Tibial nerve (tissue), 4 donors: ENCODE results near the gene ZSCAN12. TPM values are rescaled to one million over a fixed set of nuclear protein-coding genes. Genes with fewer than 3 reads are reported as not detected.
"Not testable (repeated sequence)": the region's sequence is repeated elsewhere in the genome, so short reads cannot be mapped to it uniquely, and the experiment has no call there.

Source experiments
- DNase-seq, 2 donors: peaks; one replicate each; pipeline ENCODE4 v3.0.0-alpha.2; 2019; ENCODE audit warnings: low spot score in 2 of 2
- H3K27ac ChIP-seq, 4 donors: fragments of 200-600 bp; sonication (generic) in 3 of 4; one replicate each; pipeline ENCODE4 v1.5.1; 2017 to 2019; ENCODE audit warnings: mild to moderate bottlenecking in 1 of 4
- H3K27me3 ChIP-seq, 2 donors: fragments of 200-600 bp; sonication (generic) in 1 of 2; one replicate each; pipeline versions ENCODE4 v1.5.1 to v1.6.0; 2017 to 2019
- H3K36me3 ChIP-seq, 3 donors: fragments of 200-600 bp; sonication (generic); one replicate each; pipeline ENCODE4 v1.5.1; 2018 to 2019
- H3K4me1 ChIP-seq, 4 donors: fragments of 200-600 bp; sonication (generic) in 3 of 4; one replicate each; pipeline ENCODE4 v1.5.1; 2017 to 2019
- H3K4me3 ChIP-seq, 4 donors: fragments of 200-600 bp; sonication (generic) in 3 of 4; one replicate each; pipeline ENCODE4 v1.5.1; 2017 to 2019; ENCODE audit warnings: mild to moderate bottlenecking in 1 of 4, moderate library complexity in 1 of 4
- H3K9me3 ChIP-seq, 4 donors: fragments of 200-600 bp; sonication (generic) in 3 of 4; one replicate each; pipeline ENCODE4 v1.5.1; 2017 to 2019
- EP300 ChIP-seq, 2 donors: sonication (generic); formaldehyde crosslinking; IDR thresholded peaks; one replicate each; pipeline ENCODE4 v1.6.1; 2017; ENCODE audit warnings: antibody characterized with exemption in 2 of 2, mild to moderate bottlenecking in 1 of 2
- POLR2A ChIP-seq, 2 donors: fragments of 450-650 bp; IDR thresholded peaks; one replicate each; pipeline ENCODE4 v1.6.1; 2017; ENCODE audit warnings: antibody characterized with exemption in 2 of 2, mild to moderate bottlenecking in 2 of 2, moderate library complexity in 2 of 2
- WGBS, 2 donors: methylation state at CpG; one replicate each; pipeline ENCODE4 v1.1.5; 2018; 5-methylcytosine and 5-hydroxymethylcytosine counted together
- total RNA-seq, 4 donors: library from RNA; depleted of rRNA; stranded (reverse); fragments of >200 nt; gene quantifications; one replicate each; pipeline ENCODE4 v1.1.0, GENCODE V29; 2016
- TF ChIP-seq, protein P1 (sequence below), 5 experiments: fragments of 200-600 bp in 3 of 5; fragments of 450-650 bp in 2 of 5; sonication (generic) in 3 of 5; IDR thresholded peaks; one replicate each; pipeline ENCODE4 v1.5.1; 2016 to 2019; ENCODE audit warnings: antibody characterized with exemption in 5 of 5, mild to moderate bottlenecking in 3 of 5, moderate library complexity in 2 of 5

Gene ZSCAN12
- total RNA-seq, 4 donors from 2014 or later, result 4.7 to 7.8 (median 7.2) TPM

DNA sequence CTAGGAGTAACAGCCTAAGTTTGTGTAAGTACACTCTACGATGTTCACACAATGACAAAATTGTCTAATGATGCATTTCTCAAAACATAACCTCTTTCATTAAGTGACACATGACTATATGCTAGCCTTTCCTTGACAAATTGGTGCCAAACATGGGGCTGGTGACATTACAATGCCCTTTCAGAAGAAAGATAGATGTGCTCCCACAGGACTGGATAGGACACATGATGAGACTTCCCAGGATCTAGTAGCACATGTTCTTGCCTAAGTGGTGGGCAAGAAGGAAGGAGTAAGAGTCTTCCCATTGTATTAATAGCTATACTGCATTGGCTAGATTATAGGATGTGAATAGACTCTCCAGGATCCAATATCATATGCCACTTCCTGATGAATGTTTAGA is 28.3 kb downstream of the ZSCAN12 start:
- no peak for DNase-seq
- H3K27me3 ChIP-seq, result no peaks in the 10 kb centered on the region

DNA sequence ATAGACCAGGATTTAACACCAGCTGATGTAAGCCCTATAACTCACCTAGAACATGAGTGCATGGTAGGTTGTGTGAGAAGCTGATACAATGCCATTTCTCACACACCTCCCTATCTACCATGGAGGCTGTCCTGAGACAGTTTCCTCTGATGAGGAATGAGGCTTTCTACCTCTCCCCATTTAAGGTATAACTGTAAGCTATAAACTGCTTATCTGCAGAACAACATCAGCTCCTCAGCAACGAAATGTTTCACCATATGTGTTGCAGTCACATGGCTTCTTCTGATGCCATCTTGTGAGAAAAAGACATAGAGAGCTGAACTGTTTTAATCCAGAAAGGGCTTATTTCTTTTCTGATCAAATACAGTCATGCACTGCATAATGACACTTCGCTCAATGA is 29.1 kb downstream of the ZSCAN12 start:
- H3K4me1 ChIP-seq, result no peaks in the 10 kb centered on the region
- DNase-seq, result no peak
- H3K36me3 ChIP-seq, result peaks cover 0 to 47% (median 6%) of the 10 kb centered on the region in 3 donors
- H3K4me3 ChIP-seq, result no peak overlapping the region
- H3K9me3 ChIP-seq, result no peaks in the 10 kb centered on the region
- TF ChIP-seq POLR2A (IDR thresholded peaks at IDR 0.05) (no peak), EP300 (IDR thresholded peaks at IDR 0.05) (no peak)
- TF ChIP-seq, protein P1, sequence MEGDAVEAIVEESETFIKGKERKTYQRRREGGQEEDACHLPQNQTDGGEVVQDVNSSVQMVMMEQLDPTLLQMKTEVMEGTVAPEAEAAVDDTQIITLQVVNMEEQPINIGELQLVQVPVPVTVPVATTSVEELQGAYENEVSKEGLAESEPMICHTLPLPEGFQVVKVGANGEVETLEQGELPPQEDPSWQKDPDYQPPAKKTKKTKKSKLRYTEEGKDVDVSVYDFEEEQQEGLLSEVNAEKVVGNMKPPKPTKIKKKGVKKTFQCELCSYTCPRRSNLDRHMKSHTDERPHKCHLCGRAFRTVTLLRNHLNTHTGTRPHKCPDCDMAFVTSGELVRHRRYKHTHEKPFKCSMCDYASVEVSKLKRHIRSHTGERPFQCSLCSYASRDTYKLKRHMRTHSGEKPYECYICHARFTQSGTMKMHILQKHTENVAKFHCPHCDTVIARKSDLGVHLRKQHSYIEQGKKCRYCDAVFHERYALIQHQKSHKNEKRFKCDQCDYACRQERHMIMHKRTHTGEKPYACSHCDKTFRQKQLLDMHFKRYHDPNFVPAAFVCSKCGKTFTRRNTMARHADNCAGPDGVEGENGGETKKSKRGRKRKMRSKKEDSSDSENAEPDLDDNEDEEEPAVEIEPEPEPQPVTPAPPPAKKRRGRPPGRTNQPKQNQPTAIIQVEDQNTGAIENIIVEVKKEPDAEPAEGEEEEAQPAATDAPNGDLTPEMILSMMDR (IDR thresholded peaks at IDR 0.05), result no peak
- WGBS, 2 donors, result 65 to 77% methylated on average over 2 of the region's 2 CpGs
- H3K27ac ChIP-seq, result no peak overlapping the region
- no peaks in the 10 kb centered on the region for H3K27me3 ChIP-seq

More for the DNA sequence above, 28.3 kb downstream of the ZSCAN12 start:
- H3K4me1 ChIP-seq, result no peaks in the 10 kb centered on the region
- TF ChIP-seq EP300 (IDR thresholded peaks at IDR 0.05), result no peak
- no peak for TF ChIP-seq POLR2A (IDR thresholded peaks at IDR 0.05)
- TF ChIP-seq, protein P1 (IDR thresholded peaks at IDR 0.05), result no peak
- H3K4me3 ChIP-seq, result no peak overlapping the region
- WGBS, 2 donors, result 69 to 71% methylated on average over 1 of the region's 1 CpG
- no peak overlapping the region for H3K27ac ChIP-seq
- H3K9me3 ChIP-seq, result no peaks in the 10 kb centered on the region
- H3K36me3 ChIP-seq, result peaks cover 0 to 39% (median 0%) of the 10 kb centered on the region in 3 donors

DNA sequence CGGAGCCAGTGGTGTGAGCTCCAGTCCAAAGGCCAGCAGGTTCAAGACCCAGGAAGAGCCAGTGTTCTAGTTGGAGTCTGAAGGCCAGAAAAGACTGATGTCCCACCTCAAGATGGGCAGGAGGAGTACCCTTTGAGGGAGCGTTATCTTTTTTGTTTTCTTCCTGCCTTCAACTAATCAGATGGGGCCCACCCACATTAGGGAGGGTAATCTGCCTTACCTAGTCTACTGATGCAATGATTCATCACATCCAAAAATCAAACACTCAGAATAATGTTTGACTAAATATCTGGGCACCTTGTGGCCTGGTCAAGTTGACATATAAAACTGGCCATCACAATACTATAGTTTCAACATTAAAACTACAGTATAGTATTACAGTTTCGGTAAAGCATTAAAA is 30.1 kb downstream of the ZSCAN12 start:
- 92 to 99% methylated on average over 3 of the region's 3 CpGs for WGBS, 2 donors
- Histone ChIP-seq H3K27me3 (no peaks in the 10 kb centered on the region), H3K36me3 (peaks cover 0 to 57% (median 6%) of the 10 kb centered on the region in 3 donors), H3K4me1 (no peaks in the 10 kb centered on the region), H3K9me3 (no peaks in the 10 kb centered on the region), H3K4me3 (no peak overlapping the region), H3K27ac (no peak overlapping the region)
- DNase-seq, result no peak
- TF ChIP-seq EP300 (IDR thresholded peaks at IDR 0.05) (no peak), POLR2A (IDR thresholded peaks at IDR 0.05) (no peak)
- TF ChIP-seq, protein P1 (IDR thresholded peaks at IDR 0.05), result no peak

DNA sequence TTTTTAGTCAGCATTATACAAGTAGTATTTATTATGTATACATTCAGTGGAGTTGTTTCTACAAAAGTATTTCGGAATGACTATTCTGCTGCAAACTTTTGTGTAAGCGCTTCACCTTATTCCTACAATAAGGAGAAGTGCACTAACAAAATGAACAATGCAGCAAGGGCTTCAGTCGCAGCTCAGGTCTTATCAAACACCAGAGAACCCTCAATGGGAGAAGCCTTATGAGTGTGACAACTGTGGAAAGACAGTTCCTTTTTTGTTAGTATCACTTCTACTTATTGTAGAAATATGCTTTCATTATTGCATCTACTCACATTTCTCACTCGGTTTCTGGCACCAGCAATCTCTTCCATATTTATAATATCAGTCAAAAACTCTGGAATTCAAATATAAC is 31.0 kb downstream of the ZSCAN12 start:
- no peak for TF ChIP-seq POLR2A (IDR thresholded peaks at IDR 0.05)
- no peak for TF ChIP-seq EP300 (IDR thresholded peaks at IDR 0.05)
- TF ChIP-seq, protein P1 (IDR thresholded peaks at IDR 0.05), result no peak
- Histone ChIP-seq H3K4me3 (no peak overlapping the region), H3K27ac (no peak overlapping the region), H3K9me3 (no peaks in the 10 kb centered on the region), H3K27me3 (no peaks in the 10 kb centered on the region), H3K36me3 (peaks cover 0 to 66% (median 6%) of the 10 kb centered on the region in 3 donors), H3K4me1 (no peaks in the 10 kb centered on the region)
- 82 to 88% methylated on average over 4 of the region's 4 CpGs for WGBS, 2 donors
- DNase-seq, result no peak

DNA sequence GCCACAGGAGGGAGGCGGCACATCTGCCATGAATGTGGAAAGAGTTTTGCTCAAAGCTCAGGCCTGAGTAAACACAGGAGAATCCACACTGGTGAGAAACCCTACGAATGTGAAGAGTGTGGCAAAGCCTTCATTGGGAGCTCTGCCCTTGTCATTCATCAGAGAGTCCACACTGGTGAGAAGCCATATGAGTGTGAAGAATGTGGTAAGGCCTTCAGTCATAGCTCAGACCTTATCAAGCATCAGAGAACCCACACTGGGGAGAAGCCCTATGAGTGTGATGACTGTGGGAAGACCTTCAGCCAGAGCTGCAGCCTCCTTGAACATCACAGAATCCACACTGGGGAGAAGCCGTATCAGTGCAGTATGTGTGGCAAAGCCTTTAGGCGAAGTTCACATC is 34.0 kb downstream of the ZSCAN12 start:
- not testable (repeated sequence) for H3K4me1 ChIP-seq, H3K27me3 ChIP-seq, DNase-seq, H3K4me3 ChIP-seq, H3K27ac ChIP-seq, H3K9me3 ChIP-seq
- 94% methylated on average over 4 of the region's 4 CpGs for WGBS, 2 donors
- peaks cover 0 to 83% (median 6%) of the 10 kb centered on the region in 3 donors for H3K36me3 ChIP-seq

DNA sequence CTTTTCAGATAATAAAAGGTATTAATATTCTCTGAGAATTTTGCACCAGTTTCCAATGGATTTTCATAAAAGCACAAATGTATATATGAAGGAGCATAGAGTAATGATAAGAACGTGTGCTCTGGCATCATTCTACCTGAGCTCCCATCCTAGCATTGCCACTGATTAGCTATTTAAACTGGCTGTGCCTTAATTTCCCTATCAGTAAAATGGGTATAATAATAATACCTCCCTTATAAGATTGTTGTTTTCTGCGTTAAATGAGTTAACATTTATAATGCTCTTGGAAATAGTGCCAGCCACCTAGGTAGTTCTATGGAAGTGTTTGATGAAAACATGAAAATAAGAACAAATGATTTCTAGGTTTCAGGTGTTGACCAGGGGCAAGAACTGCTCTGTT is 38.6 kb downstream of the ZSCAN12 start:
- no peak overlapping the region for H3K4me3 ChIP-seq
- H3K27me3 ChIP-seq, result no peaks in the 10 kb centered on the region
- 91 to 94% methylated on average over 2 of the region's 2 CpGs for WGBS, 2 donors
- no peaks in the 10 kb centered on the region for H3K9me3 ChIP-seq
- H3K27ac ChIP-seq, result no peak overlapping the region
- no peak for TF ChIP-seq POLR2A (IDR thresholded peaks at IDR 0.05)
- TF ChIP-seq, protein P1 (IDR thresholded peaks at IDR 0.05), result no peak
- no peak for TF ChIP-seq EP300 (IDR thresholded peaks at IDR 0.05)
- peaks cover 0 to 7% (median 5%) of the 10 kb centered on the region in 4 donors for H3K4me1 ChIP-seq
- peaks cover 0 to 56% (median 6%) of the 10 kb centered on the region in 3 donors for H3K36me3 ChIP-seq
- no peak for DNase-seq

DNA sequence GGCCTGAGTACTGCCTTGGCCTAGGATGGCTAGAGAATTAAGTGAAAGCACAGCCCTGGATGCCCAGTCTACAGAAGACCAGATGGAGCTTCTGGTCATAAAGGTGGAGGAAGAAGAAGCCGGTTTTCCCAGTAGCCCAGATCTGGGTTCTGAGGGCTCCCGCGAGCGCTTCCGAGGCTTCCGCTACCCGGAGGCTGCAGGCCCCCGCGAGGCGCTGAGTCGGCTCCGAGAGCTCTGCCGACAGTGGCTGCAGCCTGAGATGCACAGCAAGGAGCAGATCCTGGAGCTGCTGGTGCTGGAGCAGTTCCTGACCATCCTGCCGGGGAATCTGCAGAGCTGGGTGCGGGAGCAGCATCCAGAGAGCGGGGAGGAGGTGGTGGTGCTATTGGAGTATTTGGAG is 40.0 kb downstream of the ZSCAN12 start:
- WGBS, 2 donors, result 90 to 94% methylated on average over 15 to 16 of the region's 16 CpGs
- not testable (repeated sequence) for H3K9me3 ChIP-seq, DNase-seq, H3K27me3 ChIP-seq, H3K4me3 ChIP-seq, H3K27ac ChIP-seq
- Histone ChIP-seq H3K36me3 (peaks cover 0 to 42% (median 0%) of the 10 kb centered on the region in 3 donors), H3K4me1 (peaks cover 0 to 18% (median 11%) of the 10 kb centered on the region in 4 donors)
